ENCODE results near the gene SHTN1.

DNA sequence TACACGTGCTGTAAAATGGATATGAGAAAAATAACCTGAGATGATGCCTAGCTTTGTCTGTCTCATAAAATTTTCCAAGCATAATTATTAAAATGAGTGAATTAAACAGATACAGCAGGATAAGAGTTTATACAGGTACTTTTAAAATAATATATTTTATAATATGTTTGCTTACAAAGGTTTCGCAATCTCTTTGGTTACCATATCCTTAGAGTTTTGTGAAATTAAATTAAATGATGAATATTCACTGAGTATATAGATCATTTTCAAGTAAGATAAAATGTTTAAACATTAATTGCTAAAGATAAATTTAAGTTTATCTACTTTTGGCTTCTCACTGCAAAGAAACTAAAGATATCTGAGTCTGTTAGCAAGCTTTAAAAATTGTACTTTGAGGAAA lies 11.4 kb downstream of the SHTN1 start:
- TF ChIP-seq CTCF (IDR thresholded peaks at IDR 0.05) (no peak), POLR2AphosphoS5 (IDR thresholded peaks at IDR 0.05) (no peak)

Data from suprapubic skin (tissue), 3 donors.